ENCODE data around the gene GRID1.
A peak's percentile ranks its signal among the peaks of the same experiment; 100 is the strongest.

GRID1 gene

GRCh38 chr10:85851934-85852333 lies 514.7 kb downstream of the GRID1 start:
- no peak overlapping the region for H3K4me3 ChIP-seq (ENCODE audit: low read depth, low read length)
- TF ChIP-seq ZNF335 (tag by site-specific recombination; conservative IDR thresholded peaks at IDR 0.05) (no peak), ZNF548 (tag by site-specific recombination; IDR thresholded peaks at IDR 0.05) (no peak), CTCF (tag by site-specific recombination; IDR thresholded peaks at IDR 0.05) (no peak), ZNF37A (tag by site-specific recombination; IDR thresholded peaks at IDR 0.05) (no peak), FEZF1 (tag by site-specific recombination; IDR thresholded peaks at IDR 0.05) (no peak)
- ChIA-PET POLR2A (no interaction called here), CTCF (interaction anchor here (0.8 kb wide), 1 partner anchor 516 kb away, joined by 3 read pairs; no protein-coding TSS in a partner anchor)
- no peaks in the 10 kb centered on the region for H3K36me3 ChIP-seq (ENCODE audit: control insufficient read depth in 2 of 2, insufficient read depth in 1 of 2, low read length in 2 of 2)
- H3K27ac ChIP-seq (ENCODE audit: extremely low read depth, low read depth, low read length) = peak overlapping the region; percentile 24; the same call in 1 of the 2 replicates
- no peaks in the 10 kb centered on the region for H3K9me3 ChIP-seq (ENCODE audit: control insufficient read depth, insufficient read depth, low read depth, low read length)
- H3K4me1 ChIP-seq (ENCODE audit: control insufficient read depth, insufficient read depth, low read length) = 0 out of 2 replicates have a peak, but pooled peaks cover 8% of the 10 kb centered on the region

GRCh38 chr10:85851325-85851724 lies 515.3 kb downstream of the GRID1 start:
- Histone ChIP-seq H3K4me1 (ENCODE audit: control insufficient read depth, insufficient read depth, low read length) (0 out of 2 replicates have a peak, but pooled peaks cover 8% of the 10 kb centered on the region), H3K36me3 (ENCODE audit: control insufficient read depth in 2 of 2, insufficient read depth in 1 of 2, low read length in 2 of 2) (no peaks in the 10 kb centered on the region), H3K4me3 (ENCODE audit: low read depth, low read length) (no peak overlapping the region), H3K27ac (ENCODE audit: extremely low read depth, low read depth, low read length) (no peak overlapping the region; the same call in 1 of the 2 replicates), H3K9me3 (ENCODE audit: control insufficient read depth, insufficient read depth, low read depth, low read length) (no peaks in the 10 kb centered on the region)
- TF ChIP-seq ZNF223 (tag by site-specific recombination; IDR thresholded peaks at IDR 0.05) = no peak
- no peak for TF ChIP-seq ZNF16 (tag by site-specific recombination; IDR thresholded peaks at IDR 0.05; ENCODE audit: low read depth)
- TF ChIP-seq ZNF138 (tag by site-specific recombination; IDR thresholded peaks at IDR 0.05; ENCODE audit: borderline replicate concordance) = no peak
- peak; percentile 83 for TF ChIP-seq ZNF549 (tag by site-specific recombination; IDR thresholded peaks at IDR 0.05)
- TF ChIP-seq ZNF639 (tag by site-specific recombination; IDR thresholded peaks at IDR 0.05) = 0 out of 2 replicates have a peak, but pooled peaks have one; percentile 47
- TF ChIP-seq ZNF629 (tag by site-specific recombination; IDR thresholded peaks at IDR 0.05) = peak; percentile 65; the same call in 1 of the 2 replicates
- no peak for TF ChIP-seq AEBP2 (tag by site-specific recombination; IDR thresholded peaks at IDR 0.05; ENCODE audit: borderline replicate concordance)
- TF ChIP-seq ZNF660 (tag by site-specific recombination; IDR thresholded peaks at IDR 0.05) = 0 out of 2 replicates have a peak, but pooled peaks have one; percentile 48
- TF ChIP-seq ZSCAN23 (tag by site-specific recombination; IDR thresholded peaks at IDR 0.05) = no peak
- TF ChIP-seq ZNF692 (tag by site-specific recombination; IDR thresholded peaks at IDR 0.05) = no peak
- TF ChIP-seq ZNF843 (tag by site-specific recombination; IDR thresholded peaks at IDR 0.05) = no peak
- peak; percentile 56; the same call in 1 of the 2 replicates for TF ChIP-seq ZEB2 (tag by site-specific recombination; IDR thresholded peaks at IDR 0.05)
- TF ChIP-seq ZNF701 (tag by site-specific recombination; IDR thresholded peaks at IDR 0.05) = no peak
- peak; percentile 0 for TF ChIP-seq SETDB1 (IDR thresholded peaks at IDR 0.05; ENCODE audit: insufficient read length, low read length)
- no peak for TF ChIP-seq ZNF704 (tag by site-specific recombination; IDR thresholded peaks at IDR 0.05)
- TF ChIP-seq ZNF350 (tag by site-specific recombination; IDR thresholded peaks at IDR 0.05) = no peak
- TF ChIP-seq PRDM6 (tag by site-specific recombination; IDR thresholded peaks at IDR 0.05) = peak; percentile 6; the same call in 1 of the 2 replicates
- ChIA-PET CTCF (interaction anchor here (0.6 kb wide), 1 partner anchor 48 kb away, joined by 3 read pairs; no protein-coding TSS in a partner anchor), POLR2A (no interaction called here)
